WTC11 (cell line): ENCODE data around the gene MAPK8IP1. TPM values are rescaled to one million over a fixed set of nuclear protein-coding genes. Genes with fewer than 3 reads are reported as not detected.

Source experiments
- ATAC-seq: fragments of 200-7000 bp; cut with Tn5 transposase; 2 replicates; pipeline ENCODE4 v1.10.0; 2021; ENCODE audit warnings: mild to moderate bottlenecking, moderate library complexity
- CTCF ChIA-PET: fragments of 300-600 bp; sonication (Branson Sonifier 250); formaldehyde crosslinking; loops from one replicate; lab custom pipeline; 2021; ENCODE audit warnings: antibody characterized with exemption; lab: Charles Lee
- POLR2A ChIA-PET: fragments of 350-600 bp; sonication (Branson Sonifier 250); formaldehyde crosslinking; loops from one replicate; lab custom pipeline; 2021; ENCODE audit warnings: antibody characterized with exemption; lab: Charles Lee
- DNase-seq: peaks from one replicate; pipeline ENCODE4 v3.0.0; 2021; ENCODE audit warnings: low spot score
- H3K27ac Mint-ChIP-seq: 2 replicates; pipeline ENCODE4 v1.8.0; 2021; ENCODE audit warnings: mixed read lengths
- H3K27me3 Mint-ChIP-seq: 2 replicates; pipeline ENCODE4 v1.8.0; 2021; ENCODE audit warnings: low read depth, mild to moderate bottlenecking, moderate library complexity, mixed read lengths
- H3K36me3 Mint-ChIP-seq: 2 replicates; pipeline ENCODE4 v1.8.0; 2021; ENCODE audit warnings: mixed read lengths
- H3K4me1 Mint-ChIP-seq: 2 replicates; pipeline ENCODE4 v1.8.0; 2022; ENCODE audit warnings: mixed read lengths
- H3K4me3 Mint-ChIP-seq: 2 replicates; pipeline ENCODE4 v1.8.0; 2021; ENCODE audit warnings: mild to moderate bottlenecking, moderate library complexity, mixed read lengths
- H3K9me3 Mint-ChIP-seq: 2 replicates; pipeline ENCODE4 v1.8.0; 2021; ENCODE audit warnings: mixed read lengths
- AFF4 ChIP-seq: sonication (generic); formaldehyde crosslinking; IDR thresholded peaks from 2 replicates; pipeline ENCODE4 v1.8.1; 2023; ENCODE audit warnings: mild to moderate bottlenecking, missing genetic modification reagents, borderline replicate concordance
- ATF1 ChIP-seq: sonication (generic); formaldehyde crosslinking; IDR thresholded peaks from 2 replicates; pipeline ENCODE4 v1.8.1; 2023; ENCODE audit warnings: mild to moderate bottlenecking, moderate library complexity, missing genetic modification reagents
- FOXJ3 ChIP-seq: sonication (generic); formaldehyde crosslinking; IDR thresholded peaks from 2 replicates; pipeline ENCODE4 v1.9.0; 2021; ENCODE audit warnings: missing genetic modification reagents, mild to moderate bottlenecking, borderline replicate concordance
- GTF2I ChIP-seq: fragments of 250-450 bp; sonication (Bioruptor Pico); conservative IDR thresholded peaks from 2 replicates; pipeline ENCODE4 v1.4.0; 2021; ENCODE audit warnings: mild to moderate bottlenecking
- IRF2 ChIP-seq: sonication (generic); formaldehyde crosslinking; IDR thresholded peaks from 2 replicates; pipeline ENCODE4 v1.8.0; 2022; ENCODE audit warnings: low read depth, missing genetic modification reagents, borderline replicate concordance
- KAT7 ChIP-seq: sonication (generic); formaldehyde crosslinking; IDR thresholded peaks from 2 replicates; pipeline ENCODE4 v1.8.1; 2023; ENCODE audit warnings: missing genetic modification reagents, mild to moderate bottlenecking, borderline replicate concordance
- MXD4 ChIP-seq: fragments of 250-450 bp; sonication (Bioruptor Pico); IDR thresholded peaks from 2 replicates; pipeline ENCODE4 v1.8.0; 2021; ENCODE audit warnings: mild to moderate bottlenecking, moderate library complexity, borderline replicate concordance
- MYBL2 ChIP-seq: sonication (generic); formaldehyde crosslinking; IDR thresholded peaks from 2 replicates; pipeline ENCODE4 v1.8.1; 2023; ENCODE audit warnings: mild to moderate bottlenecking, moderate library complexity, missing genetic modification reagents
- NFE2L1 ChIP-seq: sonication (generic); formaldehyde crosslinking; IDR thresholded peaks from 2 replicates; pipeline ENCODE4 v1.8.1; 2023; ENCODE audit warnings: missing genetic modification reagents
- NR1H2 ChIP-seq: sonication (generic); formaldehyde crosslinking; IDR thresholded peaks from 2 replicates; pipeline ENCODE4 v1.9.0; 2021; ENCODE audit warnings: mild to moderate bottlenecking, moderate library complexity, missing genetic modification reagents
- RELA ChIP-seq: sonication (generic); formaldehyde crosslinking; IDR thresholded peaks from 2 replicates; pipeline ENCODE4 v1.8.1; 2022; ENCODE audit warnings: missing genetic modification reagents, mild to moderate bottlenecking, borderline replicate concordance
- RORB ChIP-seq: fragments of 250-450 bp; sonication (Bioruptor Pico); IDR thresholded peaks from 2 replicates; pipeline ENCODE4 v1.9.0; 2021; ENCODE audit warnings: mild to moderate bottlenecking
- SMAD3 ChIP-seq: sonication (generic); formaldehyde crosslinking; IDR thresholded peaks from 2 replicates; pipeline ENCODE4 v1.8.0; 2022; ENCODE audit warnings: missing genetic modification reagents, mild to moderate bottlenecking, borderline replicate concordance
- SMAD4 ChIP-seq: sonication (generic); formaldehyde crosslinking; IDR thresholded peaks from 2 replicates; pipeline ENCODE4 v1.8.0; 2022; ENCODE audit warnings: mild to moderate bottlenecking, missing genetic modification reagents
- SOX15 ChIP-seq: fragments of 250-450 bp; sonication (Bioruptor Pico); IDR thresholded peaks from 2 replicates; pipeline ENCODE4 v1.9.0; 2021; ENCODE audit warnings: mild to moderate bottlenecking
- TCF7 ChIP-seq: sonication (generic); formaldehyde crosslinking; IDR thresholded peaks from 2 replicates; pipeline ENCODE4 v1.8.0; 2022; ENCODE audit warnings: mild to moderate bottlenecking, low read depth, missing genetic modification reagents, moderate library complexity
- TEAD4 ChIP-seq: sonication (generic); formaldehyde crosslinking; IDR thresholded peaks from 2 replicates; pipeline ENCODE4 v1.8.0; 2022; ENCODE audit warnings: mild to moderate bottlenecking, missing genetic modification reagents
- ZNF263 ChIP-seq: sonication (generic); formaldehyde crosslinking; IDR thresholded peaks from 2 replicates; pipeline ENCODE4 v1.8.1; 2022; ENCODE audit warnings: low read depth, mild to moderate bottlenecking, moderate library complexity, missing genetic modification reagents
- ZNF317 ChIP-seq: sonication (generic); formaldehyde crosslinking; IDR thresholded peaks from 2 replicates; pipeline ENCODE4 v1.8.1; 2023; ENCODE audit warnings: low read depth, mild to moderate bottlenecking, moderate library complexity, missing genetic modification reagents, borderline replicate concordance
- ZNF416 ChIP-seq: fragments of 250-450 bp; sonication (Bioruptor Pico); IDR thresholded peaks from 2 replicates; pipeline ENCODE4 v1.9.0; 2021; ENCODE audit warnings: mild to moderate bottlenecking, inconsistent platforms
- total RNA-seq: library from RNA; stranded (reverse); gene quantifications from 3 replicates; pipeline ENCODE4 v1.2.3, GENCODE V29; 2021
- TF ChIP-seq, protein P1 (sequence below): sonication (generic); formaldehyde crosslinking; IDR thresholded peaks from 2 replicates; pipeline ENCODE4 v1.8.0; 2022; ENCODE audit warnings: mild to moderate bottlenecking, missing genetic modification reagents
- TF ChIP-seq, protein P2 (sequence below): sonication (generic); formaldehyde crosslinking; IDR thresholded peaks from 2 replicates; pipeline ENCODE4 v1.8.0; 2022; ENCODE audit warnings: mild to moderate bottlenecking, missing genetic modification reagents
- TF ChIP-seq, protein P3 (sequence below): sonication (generic); formaldehyde crosslinking; IDR thresholded peaks from 2 replicates; pipeline ENCODE4 v1.8.0; 2023; ENCODE audit warnings: missing genetic modification reagents, mild to moderate bottlenecking, borderline replicate concordance

The MAPK8IP1 gene
- total RNA-seq, 1 experiment from 2014 or later, result 34.1 TPM

- H3K4me1 Mint-ChIP-seq, result no peaks in the 10 kb centered on the region; the same call in 1 of the 2 replicates
- H3K9me3 Mint-ChIP-seq, result no peaks in the 10 kb centered on the region
- no peak overlapping the region for H3K27ac Mint-ChIP-seq
- H3K4me3 Mint-ChIP-seq, result no peak overlapping the region
- H3K36me3 Mint-ChIP-seq, result peaks cover 3% of the 10 kb centered on the region; the same call in 1 of the 2 replicates
- no peak for TF ChIP-seq SMAD4 (CRISPR knock-in tag)
- TF ChIP-seq ZNF263 (CRISPR knock-in tag), result no peak
- TF ChIP-seq TCF7 (CRISPR knock-in tag), result no peak
- no peak for TF ChIP-seq NR1H2
- no peak for TF ChIP-seq FOXJ3 (CRISPR knock-in tag)
- TF ChIP-seq, protein P1, sequence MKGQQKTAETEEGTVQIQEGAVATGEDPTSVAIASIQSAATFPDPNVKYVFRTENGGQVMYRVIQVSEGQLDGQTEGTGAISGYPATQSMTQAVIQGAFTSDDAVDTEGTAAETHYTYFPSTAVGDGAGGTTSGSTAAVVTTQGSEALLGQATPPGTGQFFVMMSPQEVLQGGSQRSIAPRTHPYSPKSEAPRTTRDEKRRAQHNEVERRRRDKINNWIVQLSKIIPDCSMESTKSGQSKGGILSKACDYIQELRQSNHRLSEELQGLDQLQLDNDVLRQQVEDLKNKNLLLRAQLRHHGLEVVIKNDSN, result no peak
- no peak for TF ChIP-seq ATF1 (CRISPR knock-in tag)
- no peak for TF ChIP-seq MXD4 (CRISPR knock-in tag)
- no peak for TF ChIP-seq TEAD4 (CRISPR knock-in tag)
- TF ChIP-seq ZNF416 (CRISPR knock-in tag), result no peak
- no peak for TF ChIP-seq SOX15
- no peaks in the 10 kb centered on the region for H3K27me3 Mint-ChIP-seq
- DNase-seq (no peak), ATAC-seq (no peak)
- POLR2A ChIA-PET, result no interaction called here
- CTCF ChIA-PET, result interaction anchor here (2.0 kb wide), 1 partner anchor 29 kb away, joined by 5 read pairs; no protein-coding TSS in a partner anchor
Measured at GRCh38 chr11:45909594-45910475, 24.4 kb downstream of the MAPK8IP1 start.

DNA sequence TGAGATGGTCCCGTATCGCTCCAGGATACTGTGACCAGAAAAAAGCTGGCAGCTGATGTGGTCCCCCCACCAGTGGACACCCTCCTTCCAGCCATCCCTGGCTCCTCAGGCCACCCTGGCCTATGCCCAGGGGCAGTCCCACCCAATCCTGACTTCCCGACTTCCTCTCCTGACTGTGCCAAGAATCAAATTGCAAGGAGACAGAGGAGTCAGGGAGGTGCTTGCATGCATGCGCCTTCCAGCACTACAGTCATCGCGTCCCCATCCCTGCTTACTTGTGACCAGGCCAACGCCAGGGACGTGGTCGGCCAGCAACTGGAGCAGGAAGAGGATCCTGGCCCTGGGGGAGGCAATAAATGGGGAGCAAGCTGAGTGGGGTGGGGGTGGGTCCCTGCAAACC, 25.2 kb downstream of the MAPK8IP1 start:
- peaks cover 3% of the 10 kb centered on the region; the same call in 1 of the 2 replicates for H3K36me3 Mint-ChIP-seq
- DNase-seq (no peak), ATAC-seq (no peak)
- no peak overlapping the region for H3K27ac Mint-ChIP-seq
- no peaks in the 10 kb centered on the region; the same call in 1 of the 2 replicates for H3K4me1 Mint-ChIP-seq
- TF ChIP-seq SMAD4 (CRISPR knock-in tag) (no peak), NFE2L1 (CRISPR knock-in tag) (no peak), RELA (no peak), GTF2I (CRISPR knock-in tag) (no peak), KAT7 (CRISPR knock-in tag) (no peak), IRF2 (CRISPR knock-in tag) (no peak), ZNF317 (CRISPR knock-in tag) (no peak), MYBL2 (no peak), SMAD3 (CRISPR knock-in tag) (no peak), RORB (CRISPR knock-in tag) (no peak), TCF7 (CRISPR knock-in tag) (no peak), AFF4 (CRISPR knock-in tag) (no peak)
- TF ChIP-seq, protein P2, sequence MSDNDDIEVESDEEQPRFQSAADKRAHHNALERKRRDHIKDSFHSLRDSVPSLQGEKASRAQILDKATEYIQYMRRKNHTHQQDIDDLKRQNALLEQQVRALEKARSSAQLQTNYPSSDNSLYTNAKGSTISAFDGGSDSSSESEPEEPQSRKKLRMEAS (CRISPR knock-in tag), result no peak
- TF ChIP-seq, protein P3, sequence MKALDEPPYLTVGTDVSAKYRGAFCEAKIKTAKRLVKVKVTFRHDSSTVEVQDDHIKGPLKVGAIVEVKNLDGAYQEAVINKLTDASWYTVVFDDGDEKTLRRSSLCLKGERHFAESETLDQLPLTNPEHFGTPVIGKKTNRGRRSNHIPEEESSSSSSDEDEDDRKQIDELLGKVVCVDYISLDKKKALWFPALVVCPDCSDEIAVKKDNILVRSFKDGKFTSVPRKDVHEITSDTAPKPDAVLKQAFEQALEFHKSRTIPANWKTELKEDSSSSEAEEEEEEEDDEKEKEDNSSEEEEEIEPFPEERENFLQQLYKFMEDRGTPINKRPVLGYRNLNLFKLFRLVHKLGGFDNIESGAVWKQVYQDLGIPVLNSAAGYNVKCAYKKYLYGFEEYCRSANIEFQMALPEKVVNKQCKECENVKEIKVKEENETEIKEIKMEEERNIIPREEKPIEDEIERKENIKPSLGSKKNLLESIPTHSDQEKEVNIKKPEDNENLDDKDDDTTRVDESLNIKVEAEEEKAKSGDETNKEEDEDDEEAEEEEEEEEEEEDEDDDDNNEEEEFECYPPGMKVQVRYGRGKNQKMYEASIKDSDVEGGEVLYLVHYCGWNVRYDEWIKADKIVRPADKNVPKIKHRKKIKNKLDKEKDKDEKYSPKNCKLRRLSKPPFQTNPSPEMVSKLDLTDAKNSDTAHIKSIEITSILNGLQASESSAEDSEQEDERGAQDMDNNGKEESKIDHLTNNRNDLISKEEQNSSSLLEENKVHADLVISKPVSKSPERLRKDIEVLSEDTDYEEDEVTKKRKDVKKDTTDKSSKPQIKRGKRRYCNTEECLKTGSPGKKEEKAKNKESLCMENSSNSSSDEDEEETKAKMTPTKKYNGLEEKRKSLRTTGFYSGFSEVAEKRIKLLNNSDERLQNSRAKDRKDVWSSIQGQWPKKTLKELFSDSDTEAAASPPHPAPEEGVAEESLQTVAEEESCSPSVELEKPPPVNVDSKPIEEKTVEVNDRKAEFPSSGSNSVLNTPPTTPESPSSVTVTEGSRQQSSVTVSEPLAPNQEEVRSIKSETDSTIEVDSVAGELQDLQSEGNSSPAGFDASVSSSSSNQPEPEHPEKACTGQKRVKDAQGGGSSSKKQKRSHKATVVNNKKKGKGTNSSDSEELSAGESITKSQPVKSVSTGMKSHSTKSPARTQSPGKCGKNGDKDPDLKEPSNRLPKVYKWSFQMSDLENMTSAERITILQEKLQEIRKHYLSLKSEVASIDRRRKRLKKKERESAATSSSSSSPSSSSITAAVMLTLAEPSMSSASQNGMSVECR, result no peak
- H3K27me3 Mint-ChIP-seq, result no peaks in the 10 kb centered on the region
- ChIA-PET CTCF (no interaction called here), POLR2A (no interaction called here)
- H3K9me3 Mint-ChIP-seq, result no peaks in the 10 kb centered on the region
- H3K4me3 Mint-ChIP-seq, result no peak overlapping the region
